Coronary artery (tissue), 2 donors: ENCODE measurements around the gene PRKCE.
A peak's percentile ranks its signal among the peaks of the same experiment; 100 is the strongest.

ENCODE experiments used
- DNase-seq: peaks from one replicate; pipeline ENCODE4 v3.0.0-alpha.2; 2017; ENCODE audit warnings: low spot score
- H3K27ac ChIP-seq, 2 donors: fragments of 200-600 bp; sonication (generic); one replicate each; pipeline ENCODE4 v1.5.1; 2016 to 2019
- H3K4me3 ChIP-seq: fragments of 200-600 bp; sonication (generic); 2 replicates; pipeline ENCODE4 v1.5.1; 2016; ENCODE audit warnings: mild to moderate bottlenecking, moderate library complexity
- CTCF ChIP-seq: fragments of 200-600 bp; sonication (generic); IDR thresholded peaks from one replicate; pipeline ENCODE4 v1.5.1; 2019; ENCODE audit warnings: antibody characterized with exemption

Gene PRKCE

GRCh38 chr2:46171411-46171953 is 520.0 kb downstream of the PRKCE start:
- TF ChIP-seq CTCF = no peak
- no peak overlapping the region for H3K4me3 ChIP-seq
- H3K27ac ChIP-seq = peak overlapping the region; percentile 48 to 82
- DNase-seq = peak; percentile 69

GRCh38 chr2:46171996-46172546 is 520.6 kb downstream of the PRKCE start:
- H3K27ac ChIP-seq = peak overlapping the region in 1 of 2 donors; percentile 82
- H3K4me3 ChIP-seq = no peak overlapping the region
- DNase-seq = peak; percentile 69
- TF ChIP-seq CTCF = no peak

- TF ChIP-seq CTCF = no peak
- H3K4me3 ChIP-seq = no peak overlapping the region
- H3K27ac ChIP-seq = no peak overlapping the region
- no peak for DNase-seq
These were observed 521.6 kb downstream of the PRKCE start for GRCh38 chr2:46173030-46173429.

- Histone ChIP-seq H3K4me3 (no peak overlapping the region), H3K27ac (no peak overlapping the region)
- DNase-seq = no peak
- no peak for TF ChIP-seq CTCF
These were observed 522.3 kb downstream of the PRKCE start for GRCh38 chr2:46173636-46174250.

GRCh38 chr2:46174345-46175170 is 523.1 kb downstream of the PRKCE start:
- no peak overlapping the region for H3K27ac ChIP-seq
- H3K4me3 ChIP-seq = no peak overlapping the region
- no peak for DNase-seq
- no peak for TF ChIP-seq CTCF

GRCh38 chr2:46175419-46175818 is 523.9 kb downstream of the PRKCE start:
- no peak overlapping the region for H3K27ac ChIP-seq
- no peak for DNase-seq
- TF ChIP-seq CTCF = no peak

More at GRCh38 chr2:46175419-46175818, 523.9 kb downstream of the PRKCE start:
- H3K4me3 ChIP-seq = no peak overlapping the region
